ENCODE measurements around the gene EXOC4.
"Not testable (repeated sequence)": the region's sequence is repeated elsewhere in the genome, so short reads cannot be mapped to it uniquely, and the experiment has no call there.

Gene EXOC4

GRCh38 chr7:133977409-133978274 is 724.8 kb downstream of the EXOC4 start:
- Histone ChIP-seq H3K4me3 (ENCODE audit: low read depth, low read length) (no peak overlapping the region), H3K9me3 (ENCODE audit: control insufficient read depth, insufficient read depth, low read depth, low read length) (no peaks in the 10 kb centered on the region), H3K36me3 (ENCODE audit: control insufficient read depth, insufficient read depth, low read length) (no peaks in the 10 kb centered on the region), H3K9ac (ENCODE audit: low read length) (no peak overlapping the region), H3K27ac (ENCODE audit: low read depth, low read length) (no peak overlapping the region), H3K27me3 (ENCODE audit: control insufficient read depth, insufficient read depth, low read length) (no peaks in the 10 kb centered on the region), H3K4me1 (ENCODE audit: control insufficient read depth, insufficient read depth, low read length) (peaks cover 8% of the 10 kb centered on the region)

GRCh38 chr7:133978502-133979295 is 725.8 kb downstream of the EXOC4 start:
- H3K27me3 ChIP-seq (ENCODE audit: control insufficient read depth, insufficient read depth, low read length), result no peaks in the 10 kb centered on the region
- no peaks in the 10 kb centered on the region for H3K36me3 ChIP-seq (ENCODE audit: control insufficient read depth, insufficient read depth, low read length)
- no peaks in the 10 kb centered on the region for H3K9me3 ChIP-seq (ENCODE audit: control insufficient read depth, insufficient read depth, low read depth, low read length)
- peaks cover 8% of the 10 kb centered on the region for H3K4me1 ChIP-seq (ENCODE audit: control insufficient read depth, insufficient read depth, low read length)
- no peak overlapping the region for H3K27ac ChIP-seq (ENCODE audit: low read depth, low read length)
- H3K4me3 ChIP-seq (ENCODE audit: low read depth, low read length), result no peak overlapping the region
- no peak overlapping the region for H3K9ac ChIP-seq (ENCODE audit: low read length)

DNA sequence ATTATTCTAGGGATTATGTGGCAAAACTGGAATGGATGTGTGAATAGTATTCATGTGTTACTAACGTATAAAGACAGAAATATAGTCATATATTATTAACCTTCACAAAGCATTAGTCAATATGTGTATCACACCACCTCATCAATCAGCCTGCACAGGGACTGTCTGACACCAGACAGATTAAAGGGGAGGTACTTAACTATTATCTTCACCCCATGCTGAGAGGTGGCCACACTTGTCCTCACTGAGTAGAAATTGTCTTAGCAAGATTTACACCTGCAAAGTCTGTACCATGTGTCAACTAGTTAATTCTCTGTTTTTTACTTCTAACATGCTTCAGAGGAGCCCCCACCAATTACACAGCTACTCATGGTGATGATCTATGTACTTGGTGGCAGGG is 727.9 kb downstream of the EXOC4 start:
- H3K27me3 ChIP-seq (ENCODE audit: control insufficient read depth, insufficient read depth, low read length), result no peaks in the 10 kb centered on the region
- no peaks in the 10 kb centered on the region for H3K9me3 ChIP-seq (ENCODE audit: control insufficient read depth, insufficient read depth, low read depth, low read length)
- H3K4me1 ChIP-seq (ENCODE audit: control insufficient read depth, insufficient read depth, low read length), result peaks cover 8% of the 10 kb centered on the region
- H3K9ac ChIP-seq (ENCODE audit: low read length), result no peak overlapping the region
- H3K4me3 ChIP-seq (ENCODE audit: low read depth, low read length), result no peak overlapping the region
- no peak overlapping the region for H3K27ac ChIP-seq (ENCODE audit: low read depth, low read length)
- no peaks in the 10 kb centered on the region for H3K36me3 ChIP-seq (ENCODE audit: control insufficient read depth, insufficient read depth, low read length)

- Histone ChIP-seq H3K9ac (ENCODE audit: low read length) (no peak overlapping the region), H3K4me3 (ENCODE audit: low read depth, low read length) (no peak overlapping the region), H3K27me3 (ENCODE audit: control insufficient read depth, insufficient read depth, low read length) (no peaks in the 10 kb centered on the region), H3K9me3 (ENCODE audit: control insufficient read depth, insufficient read depth, low read depth, low read length) (no peaks in the 10 kb centered on the region), H3K36me3 (ENCODE audit: control insufficient read depth, insufficient read depth, low read length) (no peaks in the 10 kb centered on the region), H3K27ac (ENCODE audit: low read depth, low read length) (no peak overlapping the region), H3K4me1 (ENCODE audit: control insufficient read depth, insufficient read depth, low read length) (no peaks in the 10 kb centered on the region)
These were observed 731.0 kb downstream of the EXOC4 start for GRCh38 chr7:133983685-133984419.

- Histone ChIP-seq H3K4me1 (ENCODE audit: control insufficient read depth, insufficient read depth, low read length) (no peaks in the 10 kb centered on the region), H3K4me3 (ENCODE audit: low read depth, low read length) (no peak overlapping the region), H3K27ac (ENCODE audit: low read depth, low read length) (no peak overlapping the region), H3K9me3 (ENCODE audit: control insufficient read depth, insufficient read depth, low read depth, low read length) (no peaks in the 10 kb centered on the region), H3K27me3 (ENCODE audit: control insufficient read depth, insufficient read depth, low read length) (no peaks in the 10 kb centered on the region), H3K9ac (ENCODE audit: low read length) (no peak overlapping the region), H3K36me3 (ENCODE audit: control insufficient read depth, insufficient read depth, low read length) (no peaks in the 10 kb centered on the region)
These were observed 732.4 kb downstream of the EXOC4 start for GRCh38 chr7:133985300-133985699.

GRCh38 chr7:133987582-133987981 is 734.7 kb downstream of the EXOC4 start:
- Histone ChIP-seq H3K27me3 (ENCODE audit: control insufficient read depth, insufficient read depth, low read length) (no peaks in the 10 kb centered on the region), H3K4me3 (ENCODE audit: low read depth, low read length) (no peak overlapping the region), H3K9me3 (ENCODE audit: control insufficient read depth, insufficient read depth, low read depth, low read length) (no peaks in the 10 kb centered on the region)

DNA sequence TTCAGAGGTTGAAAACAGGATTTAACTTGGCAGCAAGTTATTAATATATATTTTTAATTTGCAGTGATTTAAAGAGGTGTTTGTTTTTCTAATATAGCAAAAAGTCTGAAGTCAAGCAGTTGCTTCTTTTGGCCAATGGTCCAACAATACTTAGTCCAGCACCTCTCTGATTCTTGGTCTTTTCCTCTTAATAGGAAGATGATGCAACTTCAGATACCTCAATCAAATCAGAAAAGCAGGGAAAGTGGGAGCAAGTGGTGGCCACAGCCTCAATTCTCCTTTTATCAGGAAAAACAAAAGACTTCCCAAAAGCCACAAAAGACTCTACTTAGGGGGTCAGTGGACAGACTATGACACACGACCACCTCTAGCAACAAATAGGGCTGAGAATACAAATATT is 740.7 kb downstream of the EXOC4 start:
- H3K27ac ChIP-seq (ENCODE audit: low read depth, low read length), result no peak overlapping the region
- no peaks in the 10 kb centered on the region for H3K4me1 ChIP-seq (ENCODE audit: control insufficient read depth, insufficient read depth, low read length)

More at GRCh38 chr7:133987582-133987981, 734.7 kb downstream of the EXOC4 start:
- Histone ChIP-seq H3K9ac (ENCODE audit: low read length) (no peak overlapping the region), H3K27ac (ENCODE audit: low read depth, low read length) (no peak overlapping the region), H3K4me1 (ENCODE audit: control insufficient read depth, insufficient read depth, low read length) (no peaks in the 10 kb centered on the region), H3K36me3 (ENCODE audit: control insufficient read depth, insufficient read depth, low read length) (no peaks in the 10 kb centered on the region)

GRCh38 chr7:133994100-133994499 is 741.2 kb downstream of the EXOC4 start:
- not testable (repeated sequence) for H3K27me3 ChIP-seq (ENCODE audit: control insufficient read depth, insufficient read depth, low read length); H3K4me3 ChIP-seq (ENCODE audit: low read depth, low read length); H3K4me1 ChIP-seq (ENCODE audit: control insufficient read depth, insufficient read depth, low read length); H3K36me3 ChIP-seq (ENCODE audit: control insufficient read depth, insufficient read depth, low read length); H3K9me3 ChIP-seq (ENCODE audit: control insufficient read depth, insufficient read depth, low read depth, low read length); H3K9ac ChIP-seq (ENCODE audit: low read length); H3K27ac ChIP-seq (ENCODE audit: low read depth, low read length)

More for the DNA sequence above, 740.7 kb downstream of the EXOC4 start:
- Histone ChIP-seq H3K27me3 (ENCODE audit: control insufficient read depth, insufficient read depth, low read length) (no peaks in the 10 kb centered on the region), H3K9me3 (ENCODE audit: control insufficient read depth, insufficient read depth, low read depth, low read length) (no peaks in the 10 kb centered on the region), H3K9ac (ENCODE audit: low read length) (no peak overlapping the region), H3K36me3 (ENCODE audit: control insufficient read depth, insufficient read depth, low read length) (no peaks in the 10 kb centered on the region), H3K4me3 (ENCODE audit: low read depth, low read length) (no peak overlapping the region)

- Histone ChIP-seq H3K9me3 (ENCODE audit: control insufficient read depth, insufficient read depth, low read depth, low read length) (no peaks in the 10 kb centered on the region), H3K27ac (ENCODE audit: low read depth, low read length) (no peak overlapping the region), H3K27me3 (ENCODE audit: control insufficient read depth, insufficient read depth, low read length) (no peaks in the 10 kb centered on the region)
These were observed 744.6 kb downstream of the EXOC4 start for GRCh38 chr7:133997463-133997862.

DNA sequence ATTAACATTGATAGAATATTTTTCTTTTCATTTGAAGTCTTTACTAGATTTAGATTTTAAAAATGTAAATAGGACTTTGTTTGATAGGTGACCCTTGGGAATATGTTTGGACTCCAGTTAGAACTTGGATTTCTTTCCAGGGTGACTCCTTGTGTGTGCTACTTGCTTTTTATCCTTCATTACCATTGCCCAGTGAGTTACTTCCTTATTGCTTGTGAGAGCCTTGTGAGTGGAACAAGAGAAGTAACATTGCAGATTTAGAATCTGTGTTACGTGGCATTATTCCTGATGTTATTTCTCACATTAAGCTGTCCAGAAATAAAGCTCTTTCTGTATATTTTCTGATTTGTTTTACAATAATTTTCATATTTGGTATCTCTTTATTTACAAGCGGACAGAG is 746.3 kb downstream of the EXOC4 start:
- no peak overlapping the region for H3K4me3 ChIP-seq (ENCODE audit: low read depth, low read length)
- no peak overlapping the region for H3K27ac ChIP-seq (ENCODE audit: low read depth, low read length)
- no peak overlapping the region for H3K9ac ChIP-seq (ENCODE audit: low read length)
- H3K4me1 ChIP-seq (ENCODE audit: control insufficient read depth, insufficient read depth, low read length), result no peaks in the 10 kb centered on the region
- no peaks in the 10 kb centered on the region for H3K27me3 ChIP-seq (ENCODE audit: control insufficient read depth, insufficient read depth, low read length)
- H3K36me3 ChIP-seq (ENCODE audit: control insufficient read depth, insufficient read depth, low read length), result no peaks in the 10 kb centered on the region
- no peaks in the 10 kb centered on the region for H3K9me3 ChIP-seq (ENCODE audit: control insufficient read depth, insufficient read depth, low read depth, low read length)

More at GRCh38 chr7:133997463-133997862, 744.6 kb downstream of the EXOC4 start:
- Histone ChIP-seq H3K4me1 (ENCODE audit: control insufficient read depth, insufficient read depth, low read length) (no peaks in the 10 kb centered on the region), H3K36me3 (ENCODE audit: control insufficient read depth, insufficient read depth, low read length) (no peaks in the 10 kb centered on the region), H3K9ac (ENCODE audit: low read length) (no peak overlapping the region), H3K4me3 (ENCODE audit: low read depth, low read length) (no peak overlapping the region)

All from HUES6 (cell line).